Mesenchymal stem cell (in vitro differentiated cells and primary cell): ENCODE results near the gene PLXDC1.

Experiments
- DNase-seq: peaks from one replicate; pipeline ENCODE4 v3.0.0-alpha.2; 2013
- H2AFZ ChIP-seq: one replicate; pipeline ENCODE4 v1.6.1; 2013; ENCODE audit warnings: low read depth, mild to moderate bottlenecking, control low read depth, inconsistent platforms, low read length, moderate library complexity
- H2AK5ac ChIP-seq: 2 replicates; pipeline ENCODE4 v1.6.1; 2013; ENCODE audit warnings: low read length, moderate library complexity, mild to moderate bottlenecking, inconsistent platforms; ENCODE audit not compliant: severe bottlenecking
- H2BK120ac ChIP-seq: one replicate; pipeline ENCODE4 v1.6.1; 2013; ENCODE audit warnings: low read depth, mild to moderate bottlenecking, inconsistent platforms, low read length, moderate library complexity
- H2BK12ac ChIP-seq, 2 experiments: one replicate each; pipeline ENCODE4 v1.6.1; 2013; ENCODE audit warnings: inconsistent platforms in 2 of 2, low read length in 2 of 2, mild to moderate bottlenecking in 2 of 2, moderate library complexity in 2 of 2, control low read depth in 1 of 2
- H2BK15ac ChIP-seq: one replicate; pipeline ENCODE4 v1.6.1; 2013; ENCODE audit warnings: mild to moderate bottlenecking, low read depth, inconsistent platforms; ENCODE audit not compliant: poor library complexity, severe bottlenecking
- H2BK5ac ChIP-seq: 2 replicates; pipeline ENCODE4 v1.6.1; 2013; ENCODE audit warnings: low read depth, mild to moderate bottlenecking, low read length, control low read depth, inconsistent platforms; ENCODE audit not compliant: poor library complexity, severe bottlenecking
- H3K14ac ChIP-seq, 2 experiments: one replicate each; pipeline ENCODE4 v1.6.1; 2013; ENCODE audit warnings: inconsistent platforms in 2 of 2, low read length in 2 of 2, control low read depth in 1 of 2, mild to moderate bottlenecking in 1 of 2, moderate library complexity in 1 of 2
- H3K18ac ChIP-seq, 2 experiments: one replicate each; pipeline ENCODE4 v1.6.1; 2013; ENCODE audit warnings: inconsistent platforms in 2 of 2, low read length in 2 of 2, control low read depth in 1 of 2, low read depth in 1 of 2, mild to moderate bottlenecking in 1 of 2
- H3K23ac ChIP-seq, 2 experiments: one replicate each; pipeline ENCODE4 v1.6.1; 2013; ENCODE audit warnings: inconsistent platforms in 2 of 2, low read length in 2 of 2, mild to moderate bottlenecking in 2 of 2, moderate library complexity in 2 of 2, control low read depth in 1 of 2
- H3K27ac ChIP-seq: 2 replicates; pipeline ENCODE4 v1.5.1; 2013; ENCODE audit warnings: mild to moderate bottlenecking, moderate library complexity, low read length, control low read depth, inconsistent platforms; ENCODE audit not compliant: poor library complexity, severe bottlenecking
- H3K27me3 ChIP-seq, 2 experiments: 2 replicates each; pipeline versions ENCODE4 v1.6.1 to v1.7.0; 2013; ENCODE audit warnings: low read length in 2 of 2, mild to moderate bottlenecking in 2 of 2, moderate library complexity in 2 of 2, control low read depth in 1 of 2, inconsistent platforms in 1 of 2; ENCODE audit not compliant: control insufficient read depth in 1 of 2, insufficient read depth in 1 of 2
- H3K36me3 ChIP-seq, 2 experiments: 2 replicates each; pipeline versions ENCODE4 v1.6.1 to v1.7.0; 2013; ENCODE audit warnings: low read length in 2 of 2, control low read depth in 1 of 2, inconsistent platforms in 1 of 2, low read depth in 1 of 2, mild to moderate bottlenecking in 1 of 2; ENCODE audit not compliant: insufficient read depth in 2 of 2, control insufficient read depth in 1 of 2
- H3K4ac ChIP-seq, 2 experiments: one replicate each; pipeline ENCODE4 v1.6.1; 2013; ENCODE audit warnings: inconsistent platforms in 2 of 2, low read length in 2 of 2, mild to moderate bottlenecking in 2 of 2, moderate library complexity in 2 of 2, control low read depth in 1 of 2, low read depth in 1 of 2
- H3K4me1 ChIP-seq: 2 replicates; pipeline ENCODE4 v1.6.1; 2013; ENCODE audit warnings: low read depth, low read length, control low read depth; ENCODE audit not compliant: control insufficient read depth, insufficient read depth
- H3K4me2 ChIP-seq: 2 replicates; pipeline ENCODE4 v1.6.1; 2013; ENCODE audit warnings: low read length, mild to moderate bottlenecking, inconsistent platforms; ENCODE audit not compliant: poor library complexity, severe bottlenecking
- H3K4me3 ChIP-seq, 2 experiments: 2 replicates each; pipeline versions ENCODE4 v1.5.1 to v1.7.0; 2013; ENCODE audit warnings: low read length in 2 of 2, mild to moderate bottlenecking in 2 of 2, control low read depth in 1 of 2, low read depth in 1 of 2; ENCODE audit not compliant: insufficient read depth in 1 of 2
- H3K79me1 ChIP-seq: replicated peaks from 2 replicates; pipeline ENCODE4 v1.6.1; 2013; ENCODE audit warnings: mild to moderate bottlenecking, control low read depth, low read length, inconsistent platforms; ENCODE audit not compliant: poor library complexity, severe bottlenecking
- H3K9ac ChIP-seq: 2 replicates; pipeline ENCODE4 v1.7.0; 2013; ENCODE audit warnings: mild to moderate bottlenecking, low read length, moderate library complexity
- H3K9me3 ChIP-seq: 2 replicates; pipeline ENCODE4 v1.7.0; 2013; ENCODE audit warnings: mild to moderate bottlenecking, low read length; ENCODE audit not compliant: control insufficient read depth
- H4K8ac ChIP-seq: one replicate; pipeline ENCODE4 v1.6.1; 2013; ENCODE audit warnings: inconsistent platforms, mild to moderate bottlenecking, low read length, moderate library complexity
- H4K91ac ChIP-seq: one replicate; pipeline ENCODE4 v1.6.1; 2013; ENCODE audit warnings: mild to moderate bottlenecking, low read length, inconsistent platforms
- WGBS: methylation state at CpG from one replicate; pipeline ENCODE4 v1.1.7; 2013; ENCODE audit warnings: mixed read lengths; 5-methylcytosine and 5-hydroxymethylcytosine counted together

Gene PLXDC1

GRCh38 chr17:39150795-39151149 lies 665 bp downstream of the PLXDC1 start:
- Histone ChIP-seq H3K9ac (peak overlapping the region; percentile 76), H3K14ac (no peak overlapping the region), H2AFZ (no peak overlapping the region), H2BK5ac (no peak overlapping the region), H3K36me3 (no peaks in the 10 kb centered on the region), H2BK15ac (no peak overlapping the region), H3K79me1 (no peaks in the 10 kb centered on the region), H2BK120ac (no peak overlapping the region), H3K18ac (no peak overlapping the region), H4K91ac (peak overlapping the region; percentile 32), H4K8ac (no peak overlapping the region), H3K4ac (no peak overlapping the region), H3K23ac (no peak overlapping the region), H3K9me3 (no peaks in the 10 kb centered on the region), H2BK12ac (no peak overlapping the region), H2AK5ac (no peak overlapping the region), H3K27ac (no peak overlapping the region), H3K4me2 (peak overlapping the region; percentile 94), H3K4me3 (peak overlapping the region; percentile 51 to 83), H3K27me3 (peaks cover 6 to 36% of the 10 kb centered on the region in 2 experiments), H3K4me1 (peaks cover 19% of the 10 kb centered on the region)
- DNase-seq: no peak
- 71% methylated on average over 1 of the region's 5 CpGs for WGBS

GRCh38 chr17:39150104-39150634 lies 1.3 kb downstream of the PLXDC1 start:
- H3K27me3 ChIP-seq: peaks cover 6 to 33% of the 10 kb centered on the region in 2 experiments
- no peak overlapping the region for H2BK120ac ChIP-seq
- no peak overlapping the region for H3K4ac ChIP-seq
- H3K4me2 ChIP-seq: no peak overlapping the region
- no peak overlapping the region for H2BK12ac ChIP-seq
- peak overlapping the region in 1 of 2 experiments; percentile 83 for H3K4me3 ChIP-seq
- no peaks in the 10 kb centered on the region for H3K9me3 ChIP-seq
- peak overlapping the region; percentile 29 for H4K91ac ChIP-seq
- H2AK5ac ChIP-seq: no peak overlapping the region
- no peak overlapping the region for H2AFZ ChIP-seq
- no peaks in the 10 kb centered on the region for H3K36me3 ChIP-seq
- peaks cover 19% of the 10 kb centered on the region for H3K4me1 ChIP-seq
- 70% methylated on average over 5 of the region's 5 CpGs for WGBS
- no peaks in the 10 kb centered on the region for H3K79me1 ChIP-seq
- no peak overlapping the region for H2BK15ac ChIP-seq
- no peak for DNase-seq
- H4K8ac ChIP-seq: no peak overlapping the region
- H3K9ac ChIP-seq: peak overlapping the region; percentile 76
- H3K27ac ChIP-seq: no peak overlapping the region
- no peak overlapping the region for H2BK5ac ChIP-seq
- H3K14ac ChIP-seq: no peak overlapping the region
- no peak overlapping the region for H3K18ac ChIP-seq
- H3K23ac ChIP-seq: no peak overlapping the region

- Histone ChIP-seq H3K14ac (no peak overlapping the region), H2BK15ac (no peak overlapping the region), H3K9me3 (no peaks in the 10 kb centered on the region), H4K8ac (no peak overlapping the region), H2BK5ac (no peak overlapping the region), H3K79me1 (no peaks in the 10 kb centered on the region), H2BK120ac (no peak overlapping the region), H2AFZ (no peak overlapping the region), H3K23ac (no peak overlapping the region), H2BK12ac (no peak overlapping the region), H3K4me2 (no peak overlapping the region), H3K27ac (no peak overlapping the region), H3K4me3 (no peak overlapping the region), H3K4ac (no peak overlapping the region), H3K18ac (no peak overlapping the region), H3K36me3 (no peaks in the 10 kb centered on the region), H3K27me3 (peaks cover 6 to 33% of the 10 kb centered on the region in 2 experiments), H4K91ac (no peak overlapping the region), H3K9ac (no peak overlapping the region), H3K4me1 (peaks cover 18% of the 10 kb centered on the region), H2AK5ac (no peak overlapping the region)
- WGBS: 65% methylated on average over 13 of the region's 13 CpGs
- DNase-seq: no peak
Measured at GRCh38 chr17:39147221-39148185, 3.9 kb downstream of the PLXDC1 start.

- Histone ChIP-seq H3K4me1 (peaks cover 10% of the 10 kb centered on the region), H3K9ac (no peak overlapping the region), H3K27me3 (peaks cover 6 to 28% of the 10 kb centered on the region in 2 experiments), H2AK5ac (no peak overlapping the region), H3K36me3 (no peaks in the 10 kb centered on the region), H3K4me3 (no peak overlapping the region), H4K8ac (no peak overlapping the region), H2BK5ac (no peak overlapping the region), H2BK15ac (no peak overlapping the region), H3K18ac (no peak overlapping the region), H3K23ac (no peak overlapping the region), H4K91ac (no peak overlapping the region), H3K4ac (no peak overlapping the region), H3K27ac (no peak overlapping the region), H2BK12ac (no peak overlapping the region), H3K14ac (no peak overlapping the region), H2BK120ac (no peak overlapping the region), H3K79me1 (no peaks in the 10 kb centered on the region), H2AFZ (no peak overlapping the region), H3K4me2 (no peak overlapping the region), H3K9me3 (no peaks in the 10 kb centered on the region)
- no peak for DNase-seq
- WGBS: 89% methylated on average over 3 of the region's 3 CpGs
Measured at GRCh38 chr17:39146273-39146672, 5.2 kb downstream of the PLXDC1 start.
